ENCODE results near the gene OR7G2. TPM values are rescaled to one million over a fixed set of nuclear protein-coding genes. Genes with fewer than 3 reads are reported as not detected.

OR7G2 gene
- total and polyA plus RNA-seq, 8 donors = not detected

DNA sequence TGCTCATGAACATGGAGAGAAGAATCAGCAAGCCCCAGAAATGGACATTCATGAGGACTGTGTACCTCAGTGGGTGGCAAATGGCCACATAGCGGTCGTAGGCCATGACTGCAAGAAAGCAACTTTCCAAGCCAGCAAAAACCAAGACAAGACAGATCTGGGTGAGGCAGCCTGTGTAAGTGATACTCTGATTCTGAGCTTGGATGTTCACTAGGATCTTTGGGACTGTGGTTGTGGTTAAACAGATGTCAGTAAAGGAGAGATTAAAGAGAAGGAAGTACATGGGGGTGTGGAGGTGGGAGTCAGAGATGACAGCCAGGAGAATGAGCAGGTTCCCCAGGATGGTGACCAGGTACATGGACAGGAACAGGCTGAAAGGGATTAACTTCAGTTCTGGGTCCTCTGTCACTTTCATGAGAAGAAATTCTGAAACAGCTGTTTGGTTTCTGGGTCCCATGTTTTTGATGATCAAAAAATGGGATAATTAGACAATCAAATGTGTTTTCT lies 8.1 kb upstream of the OR7G2 start, which contains the start of gene OR7G1:
TSS of gene OR7G1 (minus strand) at position 457 of the 507 bp plus-strand sequence. CDS start at position 457, 0 bp downstream.
- no peak for DNase-seq
- TF ChIP-seq EP300 (IDR thresholded peaks at IDR 0.05) (no peak), POLR2AphosphoS5 (IDR thresholded peaks at IDR 0.05) (no peak), POLR2A (IDR thresholded peaks at IDR 0.05) (no peak)
- TF ChIP-seq, protein P1, sequence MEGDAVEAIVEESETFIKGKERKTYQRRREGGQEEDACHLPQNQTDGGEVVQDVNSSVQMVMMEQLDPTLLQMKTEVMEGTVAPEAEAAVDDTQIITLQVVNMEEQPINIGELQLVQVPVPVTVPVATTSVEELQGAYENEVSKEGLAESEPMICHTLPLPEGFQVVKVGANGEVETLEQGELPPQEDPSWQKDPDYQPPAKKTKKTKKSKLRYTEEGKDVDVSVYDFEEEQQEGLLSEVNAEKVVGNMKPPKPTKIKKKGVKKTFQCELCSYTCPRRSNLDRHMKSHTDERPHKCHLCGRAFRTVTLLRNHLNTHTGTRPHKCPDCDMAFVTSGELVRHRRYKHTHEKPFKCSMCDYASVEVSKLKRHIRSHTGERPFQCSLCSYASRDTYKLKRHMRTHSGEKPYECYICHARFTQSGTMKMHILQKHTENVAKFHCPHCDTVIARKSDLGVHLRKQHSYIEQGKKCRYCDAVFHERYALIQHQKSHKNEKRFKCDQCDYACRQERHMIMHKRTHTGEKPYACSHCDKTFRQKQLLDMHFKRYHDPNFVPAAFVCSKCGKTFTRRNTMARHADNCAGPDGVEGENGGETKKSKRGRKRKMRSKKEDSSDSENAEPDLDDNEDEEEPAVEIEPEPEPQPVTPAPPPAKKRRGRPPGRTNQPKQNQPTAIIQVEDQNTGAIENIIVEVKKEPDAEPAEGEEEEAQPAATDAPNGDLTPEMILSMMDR (IDR thresholded peaks at IDR 0.05) = no peak
- 69 to 92% (median 80%) methylated on average over 2 of the region's 2 CpGs for WGBS, 5 donors
- Histone ChIP-seq H3K27ac (no peak within 1 kb of the TSS), H3K4me3 (no peak within 1 kb of the TSS), H3K36me3 (no peaks in the 10 kb centered on the region), H3K4me1 (no peaks in the 10 kb centered on the region), H3K9me3 (peaks cover 0 to 3% (median 1%) of the 10 kb centered on the region in 4 donors), H3K27me3 (peaks cover 0 to 26% (median 4%) of the 10 kb centered on the region in 3 donors)
- intact Hi-C loops (cut with DNase I; ENCODE audit: low total_unique reads) = no loop called here

DNA sequence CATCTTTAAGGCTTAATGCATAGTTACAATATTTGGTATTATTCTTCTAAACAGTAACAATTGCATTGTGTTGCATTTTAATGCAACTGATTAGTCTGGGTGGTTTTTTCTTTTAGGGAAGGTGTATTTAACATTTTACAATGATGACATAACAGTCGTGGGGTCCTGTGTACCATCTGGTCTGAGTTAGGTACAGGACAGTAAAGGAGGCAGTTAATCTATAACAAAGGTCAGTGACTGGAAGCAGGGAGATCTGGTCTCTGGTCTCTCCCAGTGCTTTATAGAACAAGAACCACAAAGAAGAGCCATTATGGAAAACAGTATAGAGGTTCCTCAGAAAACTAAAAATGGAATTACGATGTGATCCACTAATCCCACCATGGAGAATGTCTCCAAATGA lies 2.7 kb upstream of the OR7G2 start:
- intact Hi-C loops (cut with DNase I; ENCODE audit: low total_unique reads) = no loop called here
- no peak overlapping the region for H3K27ac ChIP-seq
- no peak for DNase-seq
- TF ChIP-seq EP300 (IDR thresholded peaks at IDR 0.05) (no peak), POLR2AphosphoS5 (IDR thresholded peaks at IDR 0.05) (no peak), POLR2A (IDR thresholded peaks at IDR 0.05) (no peak)
- TF ChIP-seq, protein P1 (IDR thresholded peaks at IDR 0.05) = no peak
- H3K4me3 ChIP-seq = no peak overlapping the region
- WGBS, 5 donors = 38 to 58% (median 54%) methylated on average over 2 of the region's 2 CpGs
- no peaks in the 10 kb centered on the region for H3K9me3 ChIP-seq
- no peaks in the 10 kb centered on the region for H3K4me1 ChIP-seq
- peaks cover 0 to 38% (median 3%) of the 10 kb centered on the region in 3 donors for H3K27me3 ChIP-seq
- H3K36me3 ChIP-seq = no peaks in the 10 kb centered on the region

DNA sequence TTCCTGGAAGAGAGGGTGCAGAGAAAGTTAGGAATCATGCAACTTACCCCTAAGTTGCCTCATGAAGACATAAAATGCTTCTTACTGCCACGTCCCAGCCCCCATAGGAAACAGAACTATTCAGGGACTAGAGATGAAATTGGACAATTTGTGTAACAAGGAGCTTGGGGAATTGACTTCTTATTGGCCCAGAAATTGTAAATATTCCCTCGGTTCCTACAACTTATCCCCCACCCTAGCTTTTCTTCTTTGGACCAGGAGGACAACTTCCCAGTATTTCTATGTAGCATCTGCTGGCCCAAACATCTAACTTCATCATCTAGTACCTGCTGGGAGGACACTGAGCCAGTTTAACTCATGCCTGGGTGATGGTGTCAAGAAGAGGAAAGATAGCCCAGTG lies 20.5 kb downstream of the OR7G2 start, which contains the start of gene OR1M1:
TSS of gene OR1M1 (plus strand) at position 301 of the 400 bp plus-strand sequence. CDS start 6,184 bp downstream, outside the sequence.
- no peaks in the 10 kb centered on the region for H3K36me3 ChIP-seq
- intact Hi-C loops (cut with DNase I; ENCODE audit: low total_unique reads) = no loop called here
- H3K9me3 ChIP-seq = no peaks in the 10 kb centered on the region
- WGBS, 5 donors = 29 to 58% (median 50%) methylated on average over 2 of the region's 2 CpGs
- H3K4me1 ChIP-seq = no peaks in the 10 kb centered on the region
- H3K27me3 ChIP-seq = peaks cover 0 to 22% (median 0%) of the 10 kb centered on the region in 3 donors
- no peak for DNase-seq
- TF ChIP-seq, protein P1 (IDR thresholded peaks at IDR 0.05) = no peak
- no peak for TF ChIP-seq POLR2A (IDR thresholded peaks at IDR 0.05)
- TF ChIP-seq POLR2AphosphoS5 (IDR thresholded peaks at IDR 0.05) = no peak
- TF ChIP-seq EP300 (IDR thresholded peaks at IDR 0.05) = no peak
- no peak within 1 kb of the TSS for H3K4me3 ChIP-seq
- H3K27ac ChIP-seq = no peak within 1 kb of the TSS

DNA sequence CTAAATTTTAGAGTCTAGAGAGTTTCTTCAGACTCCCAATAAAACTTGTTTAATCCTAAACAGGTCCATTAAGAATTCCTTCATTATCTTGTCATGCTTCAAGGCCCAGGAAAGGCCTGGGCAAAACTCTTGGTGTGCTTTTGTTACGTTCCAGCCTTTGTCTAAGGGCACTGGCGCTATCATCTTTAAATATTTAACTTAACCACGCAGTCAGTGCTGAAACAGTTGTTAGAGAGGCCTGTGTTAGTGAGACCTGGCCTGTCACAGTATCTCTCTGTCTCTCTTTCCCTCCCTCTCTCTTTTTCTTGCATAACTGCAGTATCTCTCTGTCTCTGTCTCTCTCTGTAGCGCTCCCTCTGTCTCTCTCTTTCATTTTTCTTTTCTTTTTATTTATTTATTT lies 28.6 kb downstream of the OR7G2 start:
- 26 to 68% (median 42%) methylated on average over 4 of the region's 4 CpGs for WGBS, 5 donors
- intact Hi-C loops (cut with DNase I; ENCODE audit: low total_unique reads) = loop anchor here (5.0 kb wide), 1 partner anchor 421 kb away; no protein-coding TSS in a partner anchor
- no peaks in the 10 kb centered on the region for H3K27me3 ChIP-seq
- DNase-seq = peak in 1 of 2 donors; percentile 23
- H3K27ac ChIP-seq = no peak overlapping the region
- TF ChIP-seq POLR2A (IDR thresholded peaks at IDR 0.05) = no peak
- TF ChIP-seq POLR2AphosphoS5 (IDR thresholded peaks at IDR 0.05) = no peak
- no peak for TF ChIP-seq EP300 (IDR thresholded peaks at IDR 0.05)
- TF ChIP-seq, protein P1 (IDR thresholded peaks at IDR 0.05) = no peak
- H3K36me3 ChIP-seq = no peaks in the 10 kb centered on the region
- peaks cover 0 to 34% (median 14%) of the 10 kb centered on the region in 4 donors for H3K4me1 ChIP-seq
- no peaks in the 10 kb centered on the region for H3K9me3 ChIP-seq
- no peak overlapping the region for H3K4me3 ChIP-seq
